Esophagus squamous epithelium (tissue), 5 donors: ENCODE results near the gene LYAR. TPM values are rescaled to one million over a fixed set of nuclear protein-coding genes. Genes with fewer than 3 reads are reported as not detected.
"Not testable (repeated sequence)": the region's sequence is repeated elsewhere in the genome, so short reads cannot be mapped to it uniquely, and the experiment has no call there.

Experiments
- DNase-seq: peaks from one replicate; lab custom pipeline; 2025; lab: John Stamatoyannopoulos, UW
- H3K27ac ChIP-seq, 4 donors: fragments of 200-600 bp; sonication (generic); one replicate each; pipeline ENCODE4 v1.5.1; 2016 to 2019; ENCODE audit warnings: mild to moderate bottlenecking in 1 of 4
- H3K27me3 ChIP-seq, 4 donors: fragments of 200-600 bp; sonication (generic); 1 replicate in 3 of 4; 2 replicates in 1 of 4; pipeline versions ENCODE4 v1.5.1 to v1.6.0; 2017 to 2021; ENCODE audit warnings: antibody characterized with exemption in 1 of 4
- H3K36me3 ChIP-seq, 3 donors: fragments of 200-600 bp; sonication (generic); one replicate each; pipeline ENCODE4 v1.5.1; 2016 to 2019
- H3K4me1 ChIP-seq, 3 donors: fragments of 200-600 bp; sonication (generic); one replicate each; pipeline ENCODE4 v1.5.1; 2017 to 2019
- H3K4me3 ChIP-seq, 4 donors: fragments of 200-600 bp; sonication (generic); 1 replicate in 3 of 4; 2 replicates in 1 of 4; pipeline ENCODE4 v1.5.1; 2016 to 2019; ENCODE audit warnings: mild to moderate bottlenecking in 2 of 4, moderate library complexity in 1 of 4
- H3K9me3 ChIP-seq, 3 donors: fragments of 200-600 bp; sonication (generic); one replicate each; pipeline ENCODE4 v1.5.1; 2016 to 2019
- POLR2A ChIP-seq, 4 donors: fragments of 450-650 bp; IDR thresholded peaks; one replicate each; pipeline ENCODE4 v1.6.1; 2017; ENCODE audit warnings: antibody characterized with exemption in 4 of 4, mild to moderate bottlenecking in 4 of 4, moderate library complexity in 3 of 4
- WGBS, 2 donors: methylation state at CpG; one replicate each; pipeline ENCODE4 v1.1.5; 2018; 5-methylcytosine and 5-hydroxymethylcytosine counted together
- intact Hi-C: fragments of 100-400 bp; cut with DNase I; formaldehyde crosslinking; loops from one replicate; pipeline ENCODE4 v1.15.0; 2022
- total RNA-seq, 4 donors: library from RNA; depleted of rRNA; stranded (reverse); fragments of >200 nt; gene quantifications; one replicate each; pipeline ENCODE4 v1.1.0, GENCODE V29; 2016
- TF ChIP-seq, protein P1 (sequence below), 6 experiments: fragments of 450-650 bp in 4 of 6; fragments of 200-600 bp in 2 of 6; sonication (generic) in 2 of 6; IDR thresholded peaks; one replicate each; pipeline ENCODE4 v1.5.1; 2016 to 2019; ENCODE audit warnings: antibody characterized with exemption in 6 of 6, mild to moderate bottlenecking in 4 of 6, moderate library complexity in 4 of 6
- donor health status: DM: yes; HTN: yes; CAD: no.

The LYAR gene
- total RNA-seq, 4 donors from 2014 or later = 9.1 to 35.7 (median 22.0) TPM

DNA sequence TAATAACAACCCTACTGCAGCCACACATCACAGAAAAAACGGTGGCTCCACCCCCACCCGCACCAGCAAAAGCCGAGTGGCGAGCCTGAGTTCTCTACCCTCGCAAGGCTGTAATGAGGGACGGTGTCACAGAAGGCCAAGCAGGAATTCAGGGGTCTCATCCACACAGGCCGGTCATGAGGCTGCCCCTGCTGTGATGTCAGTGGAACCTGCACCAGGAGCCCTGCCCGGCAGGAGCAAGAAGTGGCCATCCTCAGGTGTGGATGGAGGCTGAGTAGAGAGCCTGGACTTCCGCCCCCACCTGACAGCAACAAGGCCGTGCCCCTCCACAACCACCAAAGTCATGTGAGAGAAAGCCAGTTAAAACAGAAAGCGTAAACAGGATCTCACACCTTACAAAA lies 20.6 kb downstream of the LYAR start:
- H3K27ac ChIP-seq = peak overlapping the region in 2 of 4 donors; percentile 48 to 57
- 87 to 98% methylated on average over 5 to 8 of the region's 11 CpGs for WGBS, 2 donors

DNA sequence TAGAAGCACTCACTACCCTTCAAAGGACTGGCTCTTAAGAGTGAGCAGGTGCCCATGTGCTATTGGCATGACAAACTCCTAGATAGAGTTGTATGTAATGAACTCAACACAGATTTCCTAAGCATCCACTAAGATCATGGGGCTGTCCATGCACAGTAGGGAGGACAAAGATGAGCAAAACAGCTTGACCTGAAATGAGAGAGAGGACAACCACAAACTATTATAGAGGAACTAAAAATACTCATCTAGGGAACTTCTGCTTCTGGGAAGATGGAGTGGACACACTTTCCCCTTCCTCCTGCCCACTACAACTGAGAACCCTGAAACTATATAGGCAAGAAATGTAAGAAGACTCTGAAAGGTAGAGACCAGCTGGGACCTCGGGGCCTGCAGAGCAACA lies 21.2 kb downstream of the LYAR start:
- TF ChIP-seq POLR2A (IDR thresholded peaks at IDR 0.05) = no peak
- TF ChIP-seq, protein P1, sequence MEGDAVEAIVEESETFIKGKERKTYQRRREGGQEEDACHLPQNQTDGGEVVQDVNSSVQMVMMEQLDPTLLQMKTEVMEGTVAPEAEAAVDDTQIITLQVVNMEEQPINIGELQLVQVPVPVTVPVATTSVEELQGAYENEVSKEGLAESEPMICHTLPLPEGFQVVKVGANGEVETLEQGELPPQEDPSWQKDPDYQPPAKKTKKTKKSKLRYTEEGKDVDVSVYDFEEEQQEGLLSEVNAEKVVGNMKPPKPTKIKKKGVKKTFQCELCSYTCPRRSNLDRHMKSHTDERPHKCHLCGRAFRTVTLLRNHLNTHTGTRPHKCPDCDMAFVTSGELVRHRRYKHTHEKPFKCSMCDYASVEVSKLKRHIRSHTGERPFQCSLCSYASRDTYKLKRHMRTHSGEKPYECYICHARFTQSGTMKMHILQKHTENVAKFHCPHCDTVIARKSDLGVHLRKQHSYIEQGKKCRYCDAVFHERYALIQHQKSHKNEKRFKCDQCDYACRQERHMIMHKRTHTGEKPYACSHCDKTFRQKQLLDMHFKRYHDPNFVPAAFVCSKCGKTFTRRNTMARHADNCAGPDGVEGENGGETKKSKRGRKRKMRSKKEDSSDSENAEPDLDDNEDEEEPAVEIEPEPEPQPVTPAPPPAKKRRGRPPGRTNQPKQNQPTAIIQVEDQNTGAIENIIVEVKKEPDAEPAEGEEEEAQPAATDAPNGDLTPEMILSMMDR (IDR thresholded peaks at IDR 0.05) = no peak
- Histone ChIP-seq H3K27ac (peak overlapping the region in 2 of 4 donors; percentile 48 to 57), H3K27me3 (no peaks in the 10 kb centered on the region), H3K4me1 (no peaks in the 10 kb centered on the region), H3K4me3 (no peak overlapping the region), H3K9me3 (no peaks in the 10 kb centered on the region), H3K36me3 (peaks cover 0 to 72% (median 7%) of the 10 kb centered on the region in 3 donors)
- WGBS, 2 donors = 100% methylated on average over 1 of the region's 1 CpG
- no peak for DNase-seq
- intact Hi-C loops = no loop called here

More for the DNA sequence above, 20.6 kb downstream of the LYAR start:
- H3K4me3 ChIP-seq = no peak overlapping the region
- H3K9me3 ChIP-seq = no peaks in the 10 kb centered on the region
- no peaks in the 10 kb centered on the region for H3K4me1 ChIP-seq
- intact Hi-C loops = no loop called here
- peaks cover 0 to 78% (median 12%) of the 10 kb centered on the region in 3 donors for H3K36me3 ChIP-seq
- H3K27me3 ChIP-seq = no peaks in the 10 kb centered on the region
- TF ChIP-seq, protein P1 (IDR thresholded peaks at IDR 0.05) = no peak
- no peak for TF ChIP-seq POLR2A (IDR thresholded peaks at IDR 0.05)
- DNase-seq = no peak

DNA sequence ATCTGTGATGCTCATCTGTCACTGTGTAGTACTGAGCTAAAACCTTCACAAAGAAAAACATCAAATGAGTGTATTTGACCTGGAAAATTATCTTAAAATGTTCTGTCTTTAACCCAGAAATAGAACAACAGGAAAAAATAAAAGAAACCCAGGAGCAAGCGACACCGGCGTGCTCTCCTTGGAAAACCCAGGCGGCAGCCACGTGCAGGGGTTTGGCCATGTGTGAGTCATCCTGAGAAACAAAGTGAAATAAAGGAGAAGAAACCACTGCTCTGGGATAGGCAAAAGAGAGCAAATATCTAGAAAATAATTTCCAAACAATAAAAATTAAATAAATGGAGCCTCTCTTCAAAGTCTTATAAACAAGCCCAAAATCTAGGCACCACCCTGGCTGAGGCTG lies 22.0 kb downstream of the LYAR start:
- no peak overlapping the region for H3K4me3 ChIP-seq
- no peak overlapping the region for H3K27ac ChIP-seq
- no peak for DNase-seq
- intact Hi-C loops = no loop called here
- no peaks in the 10 kb centered on the region for H3K4me1 ChIP-seq
- peaks cover 0 to 64% (median 0%) of the 10 kb centered on the region in 3 donors for H3K36me3 ChIP-seq
- 56 to 60% methylated on average over 5 of the region's 5 CpGs for WGBS, 2 donors
- no peaks in the 10 kb centered on the region for H3K9me3 ChIP-seq
- no peaks in the 10 kb centered on the region for H3K27me3 ChIP-seq
- TF ChIP-seq POLR2A (IDR thresholded peaks at IDR 0.05) = no peak
- TF ChIP-seq, protein P1 (IDR thresholded peaks at IDR 0.05) = no peak

DNA sequence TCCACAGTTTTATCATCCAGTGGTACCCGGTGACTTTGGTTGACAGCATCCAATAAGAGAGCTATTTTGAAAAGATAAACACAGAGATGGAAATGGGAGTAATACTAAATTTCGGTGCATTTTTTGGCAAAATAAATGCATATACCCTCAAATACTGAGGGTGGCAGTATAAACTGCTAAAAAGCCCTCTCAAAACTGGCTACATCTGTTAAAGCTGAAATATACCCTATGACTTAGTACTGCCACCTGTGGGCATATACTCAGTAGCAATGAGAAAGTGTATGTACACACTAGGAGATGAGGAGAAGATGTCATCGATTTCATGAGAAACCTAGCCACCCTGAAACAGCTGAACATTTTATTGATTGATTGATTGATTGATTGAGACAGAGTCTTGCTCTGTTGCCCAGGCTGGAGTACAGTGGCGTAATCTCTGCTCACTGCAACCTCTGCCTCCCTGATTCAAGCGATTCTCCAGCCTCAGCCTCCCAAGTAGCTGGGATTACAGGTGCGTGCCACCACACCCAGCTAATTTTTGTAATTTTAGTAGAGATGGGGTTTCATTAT lies 29.7 kb downstream of the LYAR start:
- intact Hi-C loops = no loop called here
- no peak for DNase-seq
- Histone ChIP-seq H3K4me1 (no peaks in the 10 kb centered on the region), H3K36me3 (no peaks in the 10 kb centered on the region), H3K4me3 (no peak overlapping the region), H3K27me3 (peaks cover 0 to 5% (median 0%) of the 10 kb centered on the region in 4 donors), H3K9me3 (no peaks in the 10 kb centered on the region), H3K27ac (no peak overlapping the region)
- TF ChIP-seq, protein P1 (IDR thresholded peaks at IDR 0.05) = peak in 3 of 6 experiments; percentile 15 to 40 (median 18)
- no peak for TF ChIP-seq POLR2A (IDR thresholded peaks at IDR 0.05)
- 33 to 57% methylated on average over 3 to 6 of the region's 6 CpGs for WGBS, 2 donors

DNA sequence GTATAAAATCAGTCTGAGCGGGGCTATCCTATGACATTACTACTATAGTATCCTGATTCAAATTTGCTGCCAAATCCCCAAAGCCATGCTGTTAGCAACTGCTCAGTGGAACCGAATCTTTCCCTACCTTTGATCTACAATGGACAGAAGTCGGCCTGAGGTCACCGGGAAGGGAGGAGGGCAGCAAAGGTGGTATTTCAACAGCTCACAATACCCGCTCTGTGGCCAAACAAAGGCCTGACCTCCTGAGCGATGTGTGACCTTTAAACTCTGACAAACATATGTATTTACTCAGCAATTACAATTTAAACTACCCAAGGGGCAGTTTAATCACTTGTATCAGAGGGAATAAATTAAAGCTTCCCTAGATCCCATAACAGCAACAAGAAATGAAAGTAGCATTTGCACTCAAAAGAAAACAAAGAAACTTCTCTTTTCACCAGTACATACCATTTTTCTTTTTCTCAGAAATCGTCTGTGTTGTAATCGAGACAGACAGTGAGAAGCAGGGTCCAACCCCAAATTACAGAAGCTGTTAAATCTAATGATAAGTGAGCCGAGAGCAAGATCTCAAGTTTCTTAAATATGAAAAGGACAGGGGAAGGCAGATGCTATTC lies 30.4 kb downstream of the LYAR start:
- TF ChIP-seq, protein P1 (IDR thresholded peaks at IDR 0.05) = no peak
- no peak for TF ChIP-seq POLR2A (IDR thresholded peaks at IDR 0.05)
- WGBS, 2 donors = 36 to 45% methylated on average over 8 to 9 of the region's 9 CpGs
- Histone ChIP-seq H3K4me3 (no peak overlapping the region), H3K4me1 (no peaks in the 10 kb centered on the region), H3K36me3 (no peaks in the 10 kb centered on the region), H3K9me3 (no peaks in the 10 kb centered on the region), H3K27me3 (peaks cover 0 to 12% (median 0%) of the 10 kb centered on the region in 4 donors), H3K27ac (no peak overlapping the region)
- DNase-seq = no peak
- intact Hi-C loops = loop anchor here (5.0 kb wide), 1 partner anchor 73 kb away; no protein-coding TSS in a partner anchor

DNA sequence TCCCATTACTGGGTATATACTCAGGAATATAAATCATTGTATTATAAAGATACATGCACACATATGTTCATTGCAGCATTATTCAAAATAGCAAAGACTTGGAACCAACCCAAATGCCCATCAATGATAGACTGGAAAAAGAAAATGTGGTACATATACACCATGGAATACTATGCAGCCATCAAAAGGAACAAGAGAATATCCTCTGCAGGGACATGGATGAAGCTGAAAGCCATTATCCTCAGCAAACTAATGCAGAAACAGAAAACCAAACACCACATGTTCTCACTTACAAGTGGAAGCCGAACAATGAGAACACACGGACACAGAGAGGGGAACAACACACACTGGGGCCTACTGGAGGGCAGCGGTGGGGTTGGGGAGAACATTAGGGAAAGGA lies 32.2 kb downstream of the LYAR start:
- intact Hi-C loops = loop anchor here (5.0 kb wide), 1 partner anchor 75 kb away; no protein-coding TSS in a partner anchor
- WGBS, 2 donors = 77 to 94% methylated on average over 3 of the region's 3 CpGs

More for the DNA sequence above, 32.2 kb downstream of the LYAR start:
- not testable (repeated sequence) for H3K4me3 ChIP-seq, H3K36me3 ChIP-seq, DNase-seq, H3K27ac ChIP-seq, H3K9me3 ChIP-seq, H3K4me1 ChIP-seq
- H3K27me3 ChIP-seq = peaks cover 0 to 19% (median 0%) of the 10 kb centered on the region in 4 donors
